Keratinocyte (primary cell): Measurements from ENCODE around the gene MGLL. TPM values are rescaled to one million over a fixed set of nuclear protein-coding genes. Genes with fewer than 3 reads are reported as not detected.

Experiments
- DNase-seq: peaks from one replicate; pipeline ENCODE4 v3.0.0-alpha.2; 2011; ENCODE audit warnings: low read depth, missing footprints, low spot score
- FAIRE-seq: peaks from 2 replicates; lab custom pipeline; 2011; peaks lifted over from hg19 to GRCh38; lab: Jason Lieb, UNC
- H2AFZ ChIP-seq: 2 replicates; pipeline ENCODE4 v1.6.0; 2012; ENCODE audit warnings: low read length, control low read depth, inconsistent platforms; ENCODE audit not compliant: control insufficient read depth
- H3K27ac ChIP-seq: 2 replicates; pipeline ENCODE4 v1.5.1; 2011; ENCODE audit warnings: low read length; ENCODE audit not compliant: control insufficient read depth, insufficient read depth
- H3K27me3 ChIP-seq: 3 replicates; pipeline ENCODE4 v1.6.0; 2011; ENCODE audit warnings: low read length; ENCODE audit not compliant: control insufficient read depth, insufficient read depth; ENCODE audit errors: extremely low read depth
- H3K36me3 ChIP-seq, 2 experiments: 2 replicates in 1 of 2; 3 replicates in 1 of 2; pipeline ENCODE4 v1.5.1; 2011; ENCODE audit warnings: low read length in 2 of 2, mild to moderate bottlenecking in 1 of 2; ENCODE audit not compliant: control insufficient read depth in 2 of 2, insufficient read depth in 2 of 2; ENCODE audit errors: extremely low read depth in 1 of 2
- H3K4me1 ChIP-seq: 3 replicates; pipeline ENCODE4 v1.5.1; 2011; ENCODE audit warnings: low read length; ENCODE audit not compliant: control insufficient read depth, insufficient read depth; ENCODE audit errors: extremely low read depth
- H3K4me2 ChIP-seq: 3 replicates; pipeline ENCODE4 v1.6.0; 2011; ENCODE audit warnings: low read depth, low read length; ENCODE audit not compliant: control insufficient read depth, insufficient read depth; ENCODE audit errors: extremely low read depth
- H3K4me3 ChIP-seq, 3 experiments: fragments of 200-600 bp in 1 of 3; sonication (generic) in 1 of 3; 2 replicates in 2 of 3; 3 replicates in 1 of 3; pipeline ENCODE4 v1.5.1; 2011 to 2016; ENCODE audit warnings: low read length in 3 of 3, mild to moderate bottlenecking in 3 of 3, control low read depth in 2 of 3, inconsistent platforms in 1 of 3, low read depth in 1 of 3, mixed read lengths in 1 of 3, mixed run types in 1 of 3, moderate library complexity in 1 of 3; ENCODE audit not compliant: control insufficient read depth in 2 of 3, insufficient read depth in 2 of 3; ENCODE audit errors: extremely low read depth in 1 of 3
- H3K79me2 ChIP-seq: 2 replicates; pipeline ENCODE4 v1.6.0; 2012; ENCODE audit warnings: low read length; ENCODE audit not compliant: control insufficient read depth, insufficient read depth
- H3K9ac ChIP-seq: 3 replicates; pipeline ENCODE4 v1.6.0; 2011; ENCODE audit warnings: low read length; ENCODE audit not compliant: control insufficient read depth, insufficient read depth; ENCODE audit errors: extremely low read depth
- H3K9me1 ChIP-seq: 3 replicates; pipeline ENCODE4 v1.6.0; 2011; ENCODE audit warnings: low read length; ENCODE audit not compliant: control insufficient read depth, insufficient read depth; ENCODE audit errors: extremely low read depth
- H3K9me3 ChIP-seq: 2 replicates; pipeline ENCODE4 v1.5.1; 2012; ENCODE audit warnings: low read depth, low read length; ENCODE audit not compliant: control insufficient read depth
- H4K20me1 ChIP-seq: 3 replicates; pipeline ENCODE4 v1.6.0; 2011; ENCODE audit warnings: low read length; ENCODE audit not compliant: control insufficient read depth, insufficient read depth; ENCODE audit errors: extremely low read depth
- EZH2 ChIP-seq: IDR thresholded peaks from one replicate; pipeline ENCODE4 v1.6.1; 2012; ENCODE audit warnings: inconsistent platforms, mild to moderate bottlenecking, low read length, moderate library complexity
- dilution Hi-C: fragments of 300-500 bp; cut with MboI; formaldehyde crosslinking; loops from one replicate; pipeline ENCODE4 v1.7.0; 2020; ENCODE audit warnings: low sequenced_read_pairs; ENCODE audit not compliant: extremely low pct_ligation_motif_present
- polyA plus RNA-seq, 5 experiments: library from polyadenylated mRNA; depleted of rRNA in 3 of 5; stranded (reverse) in 3 of 5; stranded (forward) in 1 of 5; unstranded in 1 of 5; fragments of >200 nt; gene quantifications; 1 replicate in 1 of 5; 2 replicates in 3 of 5; 3 replicates in 1 of 5; pipeline versions ENCODE4 v1.2.1 to v1.2.3, GENCODE V29; 2011 to 2012; ENCODE audit warnings: missing spikeins in 2 of 5, low read depth in 1 of 5, low replicate concordance in 1 of 5
- TF ChIP-seq, protein P1 (sequence below), 3 experiments: IDR thresholded peaks in 1 of 3; conservative IDR thresholded peaks in 1 of 3; optimal IDR thresholded peaks in 1 of 3; 2 replicates in 2 of 3; 3 replicates in 1 of 3; pipeline versions ENCODE3 to v1.5.1; 2011; ENCODE audit warnings: low read length in 3 of 3, mild to moderate bottlenecking in 3 of 3, moderate library complexity in 2 of 3, control low read depth in 1 of 3, inconsistent platforms in 1 of 3; ENCODE audit not compliant: insufficient read depth in 2 of 3; ENCODE audit errors: extremely low read depth in 1 of 3

The MGLL gene
- polyA plus RNA-seq, 1 donor (not counting 4 experiments of a cell fraction or from before 2014, with no cell fraction given) = 17.8 TPM

DNA sequence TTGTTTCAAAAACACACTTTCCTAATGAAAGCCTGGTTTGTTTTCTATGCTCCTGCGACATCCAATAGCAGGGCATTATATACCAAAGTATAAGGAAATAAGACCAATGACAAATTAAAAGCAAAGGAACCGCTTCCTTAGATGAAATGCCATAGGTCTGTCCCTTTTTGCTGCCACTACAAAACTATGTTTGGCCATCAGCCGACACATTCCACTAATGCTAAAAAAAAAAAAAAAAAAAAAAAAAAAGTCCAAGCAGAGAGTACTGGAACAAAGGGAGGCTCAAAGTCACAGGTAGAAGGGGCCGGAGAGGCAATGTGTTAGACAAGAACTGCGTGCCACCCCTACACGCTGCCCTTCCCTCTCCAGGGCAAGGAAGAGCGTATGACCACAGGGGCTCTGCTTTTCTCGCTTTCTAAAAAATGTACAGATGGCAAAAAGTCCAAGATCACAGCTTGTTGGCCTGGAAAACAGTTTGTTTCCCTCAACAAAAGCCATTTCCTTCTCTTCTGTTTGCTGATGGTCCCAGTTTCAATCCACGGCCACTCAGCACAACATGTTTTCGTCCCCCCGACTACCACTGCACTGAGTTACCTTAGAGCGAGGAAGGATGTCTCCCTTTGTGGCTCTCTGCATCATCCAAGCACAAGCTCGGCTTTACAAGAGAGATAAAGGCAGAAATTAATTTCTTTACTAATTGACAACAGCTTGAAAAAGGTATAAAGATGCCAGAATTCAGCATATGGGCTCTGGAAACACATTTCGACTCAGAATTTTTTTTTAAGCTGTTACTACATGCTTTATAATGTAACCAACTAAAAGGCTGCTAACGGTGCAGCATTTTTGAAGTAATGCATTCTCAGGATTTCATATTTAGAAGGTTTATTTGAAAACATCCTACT, 78.7 kb downstream of the MGLL start:
- Histone ChIP-seq H3K27me3 (no peaks in the 10 kb centered on the region), H3K4me2 (no peak overlapping the region), H3K36me3 (no peaks in the 10 kb centered on the region), H3K79me2 (no peaks in the 10 kb centered on the region), H2AFZ (no peak overlapping the region), H3K9ac (no peak overlapping the region), H3K4me1 (peaks cover 15% of the 10 kb centered on the region), H3K27ac (no peak overlapping the region), H4K20me1 (no peaks in the 10 kb centered on the region), H3K4me3 (no peak overlapping the region), H3K9me3 (no peaks in the 10 kb centered on the region), H3K9me1 (no peaks in the 10 kb centered on the region)
- no peak for FAIRE-seq
- dilution Hi-C loops = no loop called here
- DNase-seq = no peak
- TF ChIP-seq EZH2 = no peak
- TF ChIP-seq, protein P1, sequence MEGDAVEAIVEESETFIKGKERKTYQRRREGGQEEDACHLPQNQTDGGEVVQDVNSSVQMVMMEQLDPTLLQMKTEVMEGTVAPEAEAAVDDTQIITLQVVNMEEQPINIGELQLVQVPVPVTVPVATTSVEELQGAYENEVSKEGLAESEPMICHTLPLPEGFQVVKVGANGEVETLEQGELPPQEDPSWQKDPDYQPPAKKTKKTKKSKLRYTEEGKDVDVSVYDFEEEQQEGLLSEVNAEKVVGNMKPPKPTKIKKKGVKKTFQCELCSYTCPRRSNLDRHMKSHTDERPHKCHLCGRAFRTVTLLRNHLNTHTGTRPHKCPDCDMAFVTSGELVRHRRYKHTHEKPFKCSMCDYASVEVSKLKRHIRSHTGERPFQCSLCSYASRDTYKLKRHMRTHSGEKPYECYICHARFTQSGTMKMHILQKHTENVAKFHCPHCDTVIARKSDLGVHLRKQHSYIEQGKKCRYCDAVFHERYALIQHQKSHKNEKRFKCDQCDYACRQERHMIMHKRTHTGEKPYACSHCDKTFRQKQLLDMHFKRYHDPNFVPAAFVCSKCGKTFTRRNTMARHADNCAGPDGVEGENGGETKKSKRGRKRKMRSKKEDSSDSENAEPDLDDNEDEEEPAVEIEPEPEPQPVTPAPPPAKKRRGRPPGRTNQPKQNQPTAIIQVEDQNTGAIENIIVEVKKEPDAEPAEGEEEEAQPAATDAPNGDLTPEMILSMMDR (optimal IDR thresholded peaks at IDR 0.05 in 1 of 3, IDR thresholded peaks at IDR 0.05 in 1 of 3, conservative IDR thresholded peaks at IDR 0.05 in 1 of 3; ENCODE audit: extremely low read depth in 1 of 3, insufficient read depth in 2 of 3, low read length in 3 of 3) = no peak

DNA sequence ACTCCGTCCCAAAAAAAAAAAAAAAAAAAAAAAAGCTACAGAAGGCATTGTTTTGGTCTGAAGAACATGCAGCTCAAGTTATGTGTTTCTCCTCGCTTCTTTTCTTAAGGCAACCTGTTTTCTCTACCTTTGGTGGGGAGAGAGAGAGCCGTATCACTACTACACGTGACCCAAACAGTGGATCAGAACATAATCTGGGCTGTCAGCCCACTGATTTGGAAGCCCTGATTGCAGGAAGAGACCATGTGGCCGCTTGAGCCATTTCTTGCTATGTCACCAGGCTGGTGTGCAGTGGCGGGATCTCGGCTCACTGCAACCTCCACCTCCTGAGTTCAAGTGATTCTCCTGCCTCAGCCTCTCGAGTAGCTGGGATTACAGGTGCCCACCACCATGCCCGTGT, 79.7 kb downstream of the MGLL start:
- Histone ChIP-seq H3K9me1 (no peaks in the 10 kb centered on the region), H3K27me3 (no peaks in the 10 kb centered on the region), H3K27ac (no peak overlapping the region), H2AFZ (no peak overlapping the region), H3K4me1 (peaks cover 16% of the 10 kb centered on the region), H3K9ac (no peak overlapping the region), H4K20me1 (no peaks in the 10 kb centered on the region), H3K4me2 (no peak overlapping the region), H3K36me3 (no peaks in the 10 kb centered on the region), H3K4me3 (no peak overlapping the region), H3K79me2 (no peaks in the 10 kb centered on the region), H3K9me3 (no peaks in the 10 kb centered on the region)
- FAIRE-seq (no peak), DNase-seq (no peak)
- TF ChIP-seq, protein P1 (optimal IDR thresholded peaks at IDR 0.05 in 1 of 3, IDR thresholded peaks at IDR 0.05 in 1 of 3, conservative IDR thresholded peaks at IDR 0.05 in 1 of 3; ENCODE audit: extremely low read depth in 1 of 3, insufficient read depth in 2 of 3, low read length in 3 of 3) = no peak
- no peak for TF ChIP-seq EZH2
- dilution Hi-C loops = no loop called here
